ELR (cell line): Measurements from ENCODE around the gene LY6G6D.

Experiments
- DNase-seq: peaks from one replicate; pipeline ENCODE4 v3.0.0-alpha.2; 2015; ENCODE audit warnings: low read depth

Gene LY6G6D, protein sequence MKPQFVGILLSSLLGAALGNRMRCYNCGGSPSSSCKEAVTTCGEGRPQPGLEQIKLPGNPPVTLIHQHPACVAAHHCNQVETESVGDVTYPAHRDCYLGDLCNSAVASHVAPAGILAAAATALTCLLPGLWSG

GRCh38 chr6:31715022-31715958 is at the start of gene LY6G6D:
LY6G6D (plus strand) TSS chr6:31715348; CDS start chr6:31715356, 8 bp downstream.
- DNase-seq: no peak

GRCh38 chr6:31665501-31666336 is 49.4 kb upstream of the LY6G6D start, which contains the start of gene CSNK2B:
CSNK2B (plus strand) TSS chr6:31666080; CDS start chr6:31666832, 752 bp downstream.
- DNase-seq: peak; percentile 99

DNA sequence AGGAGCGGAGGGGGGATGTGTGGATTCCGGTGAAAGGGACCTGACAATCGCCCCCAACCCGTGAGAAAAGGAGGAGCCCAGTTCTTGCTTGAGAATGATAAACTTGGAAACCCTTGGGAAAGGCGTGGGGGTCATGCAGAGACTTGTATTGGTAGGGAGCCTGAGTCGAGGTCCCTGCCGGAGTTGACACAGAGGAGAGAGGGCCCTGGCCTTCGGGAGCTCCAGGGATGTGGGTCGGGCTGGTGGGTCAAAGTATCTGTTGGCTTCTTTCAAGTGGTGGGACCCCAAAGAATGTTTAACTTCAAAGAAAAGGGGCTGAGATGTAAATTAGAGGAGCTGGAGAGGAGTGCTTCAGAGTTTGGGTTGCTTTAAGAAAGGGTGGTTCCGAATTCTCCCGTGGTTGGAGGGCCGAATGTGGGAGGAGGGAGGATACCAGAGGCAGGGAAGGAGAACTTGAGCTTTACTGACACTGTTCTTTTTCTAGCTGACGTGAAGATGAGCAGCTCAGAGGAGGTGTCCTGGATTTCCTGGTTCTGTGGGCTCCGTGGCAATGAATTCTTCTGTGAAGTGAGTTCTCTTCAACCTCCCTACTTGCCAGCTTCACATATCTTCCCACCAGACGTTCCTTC is 48.7 kb upstream of the LY6G6D start:
- peak; percentile 33 for DNase-seq

GRCh38 chr6:31669676-31670075 is 45.5 kb upstream of the LY6G6D start, which contains the start of gene LY6G5B:
LY6G5B (plus strand) TSS chr6:31669976; CDS start chr6:31670951, 975 bp downstream.
- DNase-seq: no peak

DNA sequence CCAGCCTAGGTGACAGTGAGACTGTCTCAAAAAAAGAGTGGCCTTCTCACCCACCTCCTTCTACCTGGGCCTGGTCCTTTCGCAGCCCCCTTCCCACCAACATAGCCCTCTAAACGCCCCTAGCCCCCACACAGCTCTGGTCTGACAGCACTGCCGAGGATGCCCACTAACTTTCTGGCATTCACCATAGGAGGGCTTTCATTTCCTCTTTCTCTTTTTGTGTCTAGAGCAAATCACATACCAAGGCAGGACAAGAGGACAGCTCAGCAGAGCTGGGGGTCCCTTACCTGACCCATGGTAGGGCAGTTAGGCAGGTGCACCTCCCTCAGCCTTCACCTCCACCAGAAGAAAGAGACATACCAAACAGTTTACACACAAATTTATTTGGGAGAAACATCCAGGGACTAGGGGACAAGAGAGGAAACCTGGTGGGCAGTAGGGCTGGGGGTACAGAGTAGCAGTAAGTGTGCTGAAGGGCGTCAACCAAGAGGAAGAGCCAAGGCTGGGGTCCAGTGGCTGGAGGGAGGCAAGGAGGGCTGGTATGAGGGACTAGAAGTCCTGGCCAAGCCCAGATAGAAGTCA is 38.7 kb upstream of the LY6G6D start:
- no peak for DNase-seq

DNA sequence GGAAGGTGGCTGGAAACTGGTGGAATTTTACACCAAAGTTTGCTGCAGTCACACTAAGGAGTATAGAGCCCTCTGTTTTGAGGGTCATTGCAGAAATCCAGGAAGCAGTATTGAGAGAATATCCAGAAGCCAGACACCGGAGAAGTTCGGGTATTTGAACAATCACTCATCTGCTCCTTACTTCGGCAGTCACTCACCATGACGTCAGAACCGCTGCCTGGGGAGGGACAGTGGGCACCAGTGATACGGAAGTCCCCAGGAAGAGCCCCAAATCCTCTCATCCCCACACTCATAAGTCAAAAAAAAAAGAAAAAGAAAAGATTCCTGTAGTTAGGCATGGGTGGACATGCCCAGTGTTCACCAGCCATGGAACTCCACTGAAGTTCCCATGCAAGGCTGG is 38.2 kb upstream of the LY6G6D start:
- DNase-seq: no peak

DNA sequence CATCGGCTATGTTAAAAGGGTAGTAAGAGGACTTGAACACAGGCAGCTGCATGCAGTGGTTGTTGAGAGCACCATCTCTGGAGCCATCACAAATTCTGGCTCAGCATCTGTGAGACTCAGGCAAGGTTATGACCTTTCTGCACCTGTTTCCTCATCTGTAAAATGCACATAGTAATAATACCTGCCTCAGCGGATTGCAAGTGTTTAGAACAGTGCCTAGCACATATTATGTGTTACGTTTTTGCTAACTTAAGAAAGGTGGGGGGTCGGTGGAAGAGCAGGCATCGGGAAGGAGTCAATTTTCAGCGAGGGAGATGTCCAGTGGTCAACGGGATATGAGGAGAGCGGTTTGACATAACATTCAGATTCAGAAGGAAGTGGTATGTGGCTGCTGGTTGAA is 37.2 kb upstream of the LY6G6D start:
- DNase-seq: no peak

- DNase-seq: peak; percentile 88
Observed at GRCh38 chr6:31680226-31681134, 34.7 kb upstream of the LY6G6D start, which contains the start of gene LY6G5C. LY6G5C (minus strand) TSS chr6:31681067; CDS start chr6:31680373, 694 bp downstream.

GRCh38 chr6:31681135-31681671 is 33.9 kb upstream of the LY6G6D start:
- peak; percentile 60 for DNase-seq

DNA sequence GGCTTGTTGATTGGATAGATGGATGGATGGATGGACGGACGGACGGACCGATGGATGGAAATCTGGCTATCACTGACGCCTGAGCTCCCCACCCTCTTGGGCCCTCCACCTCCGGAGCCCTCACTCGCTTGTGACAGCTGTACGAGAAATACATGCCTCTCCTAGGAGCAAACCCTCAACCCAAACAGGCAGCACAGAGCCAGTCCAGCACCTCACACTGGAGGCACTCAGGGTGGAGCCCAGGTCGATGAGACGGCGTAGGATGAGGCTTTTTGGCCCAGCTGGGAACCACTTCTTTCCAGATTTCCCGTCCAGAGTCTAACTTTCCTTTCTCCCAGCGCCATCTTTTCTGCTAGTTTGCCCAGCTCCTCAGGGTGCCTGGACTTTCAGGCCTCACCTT is 31.6 kb upstream of the LY6G6D start:
- no peak for DNase-seq

DNA sequence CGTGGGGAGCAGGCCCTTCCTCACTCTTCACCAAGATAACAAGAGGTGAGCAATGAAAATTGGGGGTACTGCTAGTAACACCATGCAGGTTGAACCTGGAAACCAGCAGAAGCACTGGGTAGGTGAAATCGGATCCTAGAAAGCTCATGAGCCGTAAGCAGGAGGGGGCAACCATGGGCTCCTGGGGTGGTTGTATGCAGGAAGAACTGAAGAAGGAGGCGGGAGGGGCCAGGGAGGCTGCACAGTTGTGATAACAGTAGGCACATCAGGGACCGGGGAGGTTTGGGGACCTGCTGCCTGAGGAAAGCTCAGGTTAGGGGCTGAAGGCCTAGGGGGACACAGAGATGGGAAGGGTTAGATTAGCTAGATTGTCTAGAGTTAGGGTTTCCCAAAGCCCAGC is 28.7 kb upstream of the LY6G6D start:
- DNase-seq: no peak

DNA sequence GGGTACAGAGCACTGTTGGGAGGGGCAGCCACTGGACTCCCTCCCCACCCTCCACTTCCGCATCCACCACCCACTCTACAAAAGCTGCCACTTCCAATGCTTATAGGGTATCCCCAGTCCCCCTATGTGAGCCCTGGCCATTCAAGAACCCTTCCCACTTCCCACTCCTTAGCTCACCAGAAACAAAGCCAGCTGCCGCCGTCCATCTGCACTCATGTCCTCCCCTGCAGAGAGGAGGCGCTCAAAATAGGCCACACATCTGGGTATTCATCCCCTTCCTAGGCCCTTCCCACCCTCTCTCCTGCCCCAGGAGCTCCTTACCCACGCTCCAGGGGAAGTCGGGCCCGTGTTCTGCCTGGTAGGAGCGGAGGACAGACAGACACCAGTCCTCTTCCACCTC is 27.8 kb upstream of the LY6G6D start:
- no peak for DNase-seq

- no peak for DNase-seq
Observed at GRCh38 chr6:31687860-31688693, 27.1 kb upstream of the LY6G6D start.

DNA sequence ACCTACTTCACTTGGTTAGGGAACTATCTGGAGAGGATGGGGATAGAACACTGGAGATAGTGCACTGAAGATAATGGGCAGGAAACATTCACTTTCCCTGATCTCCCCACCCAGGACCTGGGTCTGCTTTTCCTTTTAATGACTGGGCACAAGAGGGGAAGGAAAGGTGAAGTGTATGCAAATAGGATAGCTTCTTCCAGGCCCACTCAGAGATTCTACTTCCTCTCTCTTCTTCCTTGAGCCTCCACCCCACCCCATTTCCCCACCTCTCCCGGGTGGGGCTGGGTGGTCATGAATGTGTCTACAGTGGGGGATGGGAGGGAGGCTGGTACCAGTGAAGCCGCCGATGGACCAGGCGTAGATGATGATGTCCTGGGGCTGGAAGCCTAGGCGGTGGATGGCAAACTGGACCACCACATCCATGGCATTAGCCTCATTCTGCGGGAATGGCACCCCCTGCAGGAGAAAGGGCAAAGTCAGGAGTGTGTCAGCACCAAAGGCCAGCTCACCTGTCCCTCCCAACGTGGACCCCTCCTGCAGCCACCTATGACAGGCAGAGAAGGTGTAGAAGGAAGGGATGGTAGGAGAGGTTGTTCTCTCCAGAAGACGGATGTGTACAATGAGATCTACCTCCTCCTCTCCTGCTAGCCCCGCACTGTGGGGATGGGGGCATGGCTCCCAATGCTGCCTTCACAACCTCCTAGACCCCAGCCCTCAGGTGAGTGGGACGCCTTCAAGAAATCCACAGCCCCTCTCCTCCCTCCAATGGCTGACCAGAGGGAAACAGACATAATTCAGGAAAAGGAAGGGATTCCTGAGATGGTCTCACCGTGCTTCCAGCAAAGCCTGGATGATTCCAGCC is 25.7 kb upstream of the LY6G6D start:
- DNase-seq: no peak

DNA sequence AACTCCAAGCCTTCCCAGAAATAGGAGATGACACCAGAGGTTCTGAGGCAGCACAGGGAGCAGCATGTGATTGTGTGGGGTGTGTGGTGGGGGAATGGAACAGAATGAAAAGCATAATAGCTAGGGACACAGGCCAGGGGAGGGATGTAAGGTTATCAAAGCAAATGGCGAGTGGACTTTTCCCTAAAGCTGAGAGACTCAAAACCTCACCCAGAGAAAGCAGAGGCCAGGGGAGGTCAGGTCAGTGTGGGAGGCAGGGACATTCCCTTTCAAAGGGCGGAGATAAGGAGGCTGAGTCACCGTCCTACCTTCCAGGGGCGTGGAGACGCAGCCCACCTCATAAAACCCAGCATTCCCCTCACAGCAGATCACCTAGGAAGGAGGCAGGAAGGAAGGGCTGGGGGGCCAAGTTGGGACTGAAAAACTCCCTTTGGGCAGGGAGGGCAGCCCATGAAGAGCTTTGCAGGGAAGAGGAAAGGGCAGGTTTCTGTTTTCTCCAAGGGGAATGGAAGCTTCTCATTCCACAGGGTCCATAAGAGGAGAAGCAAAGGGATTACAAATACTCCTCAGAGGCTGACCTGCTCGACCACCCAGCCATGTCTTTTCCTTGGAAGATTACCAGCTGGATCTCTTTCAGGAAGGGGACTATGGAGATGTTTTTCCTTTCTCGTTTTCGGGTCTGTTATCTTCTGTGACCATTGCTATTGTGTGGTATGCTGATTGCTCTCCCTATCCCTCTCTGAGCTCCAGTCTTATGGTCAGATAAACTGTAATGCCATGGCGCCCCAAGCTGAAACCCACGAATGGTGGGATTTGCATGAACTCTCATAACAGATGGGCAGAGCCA is 24.7 kb upstream of the LY6G6D start:
- no peak for DNase-seq

- no peak for DNase-seq
Observed at GRCh38 chr6:31691078-31691463, 24.1 kb upstream of the LY6G6D start.

DNA sequence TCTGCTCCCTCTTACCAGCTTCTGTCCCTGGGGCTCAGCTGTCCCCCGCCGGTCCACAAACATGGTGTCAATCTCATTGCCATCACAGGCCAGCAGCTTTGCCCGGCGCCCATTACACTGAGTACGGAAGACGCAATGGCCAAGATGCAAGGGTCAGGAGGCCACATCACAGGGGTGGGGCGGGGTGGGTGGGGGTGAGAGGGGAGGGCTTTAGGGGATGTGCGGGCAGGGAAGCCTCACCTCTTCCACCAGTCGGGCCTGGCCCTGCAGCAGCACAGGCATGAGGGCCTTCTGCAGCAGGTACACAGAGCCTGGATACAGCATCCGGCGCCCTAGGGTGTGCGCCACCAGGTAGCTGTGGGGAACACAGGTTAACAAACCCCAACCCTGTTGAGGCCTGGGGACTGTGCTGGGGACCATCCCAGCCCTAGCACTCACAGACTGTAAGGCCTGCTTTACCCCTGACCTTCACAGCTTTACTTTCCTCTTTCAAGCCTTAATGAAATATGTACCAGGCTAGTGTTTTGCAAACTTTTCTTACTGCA is 23.5 kb upstream of the LY6G6D start:
- DNase-seq: no peak
